Measurements from ENCODE around the gene LRRC61. TPM values are rescaled to one million over a fixed set of nuclear protein-coding genes. Genes with fewer than 3 reads are reported as not detected.
A peak's percentile ranks its signal among the peaks of the same experiment; 100 is the strongest.

LRRC61 gene
- total and polyA plus RNA-seq, 2 experiments from 2014 or later, result 34.7 to 75.2 TPM

DNA sequence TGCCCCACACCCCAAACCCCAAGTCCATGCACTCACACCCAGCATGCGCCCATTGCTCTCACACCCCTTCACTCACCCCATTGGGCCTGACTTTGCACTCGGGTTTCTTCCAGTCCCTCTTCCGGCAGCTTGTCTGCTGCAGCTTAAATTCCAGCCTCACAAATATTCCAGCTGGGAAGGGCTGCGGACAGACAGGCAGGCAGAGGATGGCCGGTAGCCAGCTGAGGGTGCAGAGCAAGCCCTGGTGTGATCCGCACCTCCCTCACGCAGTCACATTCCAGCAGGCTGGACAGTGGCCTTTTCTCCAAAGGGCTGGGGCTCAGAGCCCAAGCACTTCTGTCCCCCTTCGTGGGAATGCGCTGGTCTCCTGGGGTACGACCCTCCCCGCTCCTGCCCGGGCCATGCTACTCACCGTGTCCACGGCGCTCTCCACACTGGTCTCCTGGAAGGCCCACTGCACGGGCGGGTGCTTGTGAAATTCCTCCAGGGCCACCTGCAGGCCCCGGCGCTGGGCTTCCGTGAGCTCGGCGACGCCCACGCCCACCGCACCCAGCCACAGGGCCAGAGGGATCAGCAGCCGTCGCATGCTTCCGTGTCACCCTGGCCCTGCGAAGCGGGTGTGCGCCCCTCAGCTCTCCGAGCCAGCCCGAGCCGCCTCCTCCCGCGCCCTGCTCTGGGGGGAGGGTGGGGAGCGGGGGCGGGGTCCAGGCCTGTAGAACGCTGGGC lies 17.0 kb downstream of the LRRC61 start:
- H2AFZ ChIP-seq, result no peak overlapping the region
- no peak for TF ChIP-seq STAT1 (IDR thresholded peaks at IDR 0.05; ENCODE audit: unreplicated experiment)
- TF ChIP-seq NANOG (IDR thresholded peaks at IDR 0.05; ENCODE audit: borderline replicate concordance), result no peak
- TF ChIP-seq ZNF331 (CRISPR knock-in tag; IDR thresholded peaks at IDR 0.05; ENCODE audit: low read depth), result no peak
- peak; percentile 49; the same call in 1 of the 2 replicates for TF ChIP-seq POLR2AphosphoS5 (IDR thresholded peaks at IDR 0.05; ENCODE audit: low read depth)
- H3K4me1 Mint-ChIP-seq, result peaks cover 64% of the 10 kb centered on the region

GRCh38 chr7:150340875-150341262 lies 17.7 kb downstream of the LRRC61 start:
- Histone ChIP-seq H3K79me2 (replicated peaks; ENCODE audit: insufficient read depth) (peaks cover 28% of the 10 kb centered on the region), H3K36me3 (ENCODE audit: insufficient read depth) (peaks cover 4% of the 10 kb centered on the region; the same call in 1 of the 2 replicates), H3K4me2 (peak overlapping the region; percentile 94), H3K4me1 (ENCODE audit: insufficient read depth) (peaks cover 38% of the 10 kb centered on the region), H4K20me1 (replicated peaks; ENCODE audit: insufficient read depth) (no peaks in the 10 kb centered on the region; the same call in 1 of the 2 replicates), H3K9me2 (ENCODE audit: insufficient read depth) (no peaks in the 10 kb centered on the region), H3K4me3 (peak overlapping the region; percentile 93), H3K27me3 (ENCODE audit: insufficient read depth) (peaks cover 28% of the 10 kb centered on the region), H3F3A (replicated peaks; ENCODE audit: low read depth) (peaks cover 19% of the 10 kb centered on the region), H3K27ac (ENCODE audit: low read depth) (no peak overlapping the region), H2AFZ (peak overlapping the region; percentile 90)
- Mint-ChIP-seq H3K36me3 (ENCODE audit: low read depth) (peaks cover 48% of the 10 kb centered on the region), H3K4me1 (peaks cover 57% of the 10 kb centered on the region), H3K27ac (no peak overlapping the region), H3K27me3 (ENCODE audit: insufficient read depth, low read depth, poor library complexity) (peaks cover 37% of the 10 kb centered on the region), H3K9me3 (peaks cover 25% of the 10 kb centered on the region), H3K4me3 (peak overlapping the region; percentile 93)
- peak; percentile 12 for ATAC-seq
- DNase-seq (ENCODE audit: low spot score), result no peak
- no peak for TF ChIP-seq JUNB (IDR thresholded peaks at IDR 0.05; ENCODE audit: unreplicated experiment)
- no peak for TF ChIP-seq ZNF331 (CRISPR knock-in tag; IDR thresholded peaks at IDR 0.05; ENCODE audit: low read depth)
- TF ChIP-seq, protein P1, sequence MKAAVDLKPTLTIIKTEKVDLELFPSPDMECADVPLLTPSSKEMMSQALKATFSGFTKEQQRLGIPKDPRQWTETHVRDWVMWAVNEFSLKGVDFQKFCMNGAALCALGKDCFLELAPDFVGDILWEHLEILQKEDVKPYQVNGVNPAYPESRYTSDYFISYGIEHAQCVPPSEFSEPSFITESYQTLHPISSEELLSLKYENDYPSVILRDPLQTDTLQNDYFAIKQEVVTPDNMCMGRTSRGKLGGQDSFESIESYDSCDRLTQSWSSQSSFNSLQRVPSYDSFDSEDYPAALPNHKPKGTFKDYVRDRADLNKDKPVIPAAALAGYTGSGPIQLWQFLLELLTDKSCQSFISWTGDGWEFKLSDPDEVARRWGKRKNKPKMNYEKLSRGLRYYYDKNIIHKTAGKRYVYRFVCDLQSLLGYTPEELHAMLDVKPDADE (IDR thresholded peaks at IDR 0.05), result no peak
- no peak for TF ChIP-seq EZH2phosphoT487 (IDR thresholded peaks at IDR 0.05; ENCODE audit: unreplicated experiment)
- TF ChIP-seq, protein P2, sequence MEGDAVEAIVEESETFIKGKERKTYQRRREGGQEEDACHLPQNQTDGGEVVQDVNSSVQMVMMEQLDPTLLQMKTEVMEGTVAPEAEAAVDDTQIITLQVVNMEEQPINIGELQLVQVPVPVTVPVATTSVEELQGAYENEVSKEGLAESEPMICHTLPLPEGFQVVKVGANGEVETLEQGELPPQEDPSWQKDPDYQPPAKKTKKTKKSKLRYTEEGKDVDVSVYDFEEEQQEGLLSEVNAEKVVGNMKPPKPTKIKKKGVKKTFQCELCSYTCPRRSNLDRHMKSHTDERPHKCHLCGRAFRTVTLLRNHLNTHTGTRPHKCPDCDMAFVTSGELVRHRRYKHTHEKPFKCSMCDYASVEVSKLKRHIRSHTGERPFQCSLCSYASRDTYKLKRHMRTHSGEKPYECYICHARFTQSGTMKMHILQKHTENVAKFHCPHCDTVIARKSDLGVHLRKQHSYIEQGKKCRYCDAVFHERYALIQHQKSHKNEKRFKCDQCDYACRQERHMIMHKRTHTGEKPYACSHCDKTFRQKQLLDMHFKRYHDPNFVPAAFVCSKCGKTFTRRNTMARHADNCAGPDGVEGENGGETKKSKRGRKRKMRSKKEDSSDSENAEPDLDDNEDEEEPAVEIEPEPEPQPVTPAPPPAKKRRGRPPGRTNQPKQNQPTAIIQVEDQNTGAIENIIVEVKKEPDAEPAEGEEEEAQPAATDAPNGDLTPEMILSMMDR (conservative IDR thresholded peaks at IDR 0.05; ENCODE audit: low read depth in 2 of 2), result no peak
- no peak for TF ChIP-seq NANOG (IDR thresholded peaks at IDR 0.05; ENCODE audit: borderline replicate concordance)
- no peak for TF ChIP-seq CREB1 (CRISPR knock-in tag; IDR thresholded peaks at IDR 0.05; ENCODE audit: low read depth)
- TF ChIP-seq, protein P3, sequence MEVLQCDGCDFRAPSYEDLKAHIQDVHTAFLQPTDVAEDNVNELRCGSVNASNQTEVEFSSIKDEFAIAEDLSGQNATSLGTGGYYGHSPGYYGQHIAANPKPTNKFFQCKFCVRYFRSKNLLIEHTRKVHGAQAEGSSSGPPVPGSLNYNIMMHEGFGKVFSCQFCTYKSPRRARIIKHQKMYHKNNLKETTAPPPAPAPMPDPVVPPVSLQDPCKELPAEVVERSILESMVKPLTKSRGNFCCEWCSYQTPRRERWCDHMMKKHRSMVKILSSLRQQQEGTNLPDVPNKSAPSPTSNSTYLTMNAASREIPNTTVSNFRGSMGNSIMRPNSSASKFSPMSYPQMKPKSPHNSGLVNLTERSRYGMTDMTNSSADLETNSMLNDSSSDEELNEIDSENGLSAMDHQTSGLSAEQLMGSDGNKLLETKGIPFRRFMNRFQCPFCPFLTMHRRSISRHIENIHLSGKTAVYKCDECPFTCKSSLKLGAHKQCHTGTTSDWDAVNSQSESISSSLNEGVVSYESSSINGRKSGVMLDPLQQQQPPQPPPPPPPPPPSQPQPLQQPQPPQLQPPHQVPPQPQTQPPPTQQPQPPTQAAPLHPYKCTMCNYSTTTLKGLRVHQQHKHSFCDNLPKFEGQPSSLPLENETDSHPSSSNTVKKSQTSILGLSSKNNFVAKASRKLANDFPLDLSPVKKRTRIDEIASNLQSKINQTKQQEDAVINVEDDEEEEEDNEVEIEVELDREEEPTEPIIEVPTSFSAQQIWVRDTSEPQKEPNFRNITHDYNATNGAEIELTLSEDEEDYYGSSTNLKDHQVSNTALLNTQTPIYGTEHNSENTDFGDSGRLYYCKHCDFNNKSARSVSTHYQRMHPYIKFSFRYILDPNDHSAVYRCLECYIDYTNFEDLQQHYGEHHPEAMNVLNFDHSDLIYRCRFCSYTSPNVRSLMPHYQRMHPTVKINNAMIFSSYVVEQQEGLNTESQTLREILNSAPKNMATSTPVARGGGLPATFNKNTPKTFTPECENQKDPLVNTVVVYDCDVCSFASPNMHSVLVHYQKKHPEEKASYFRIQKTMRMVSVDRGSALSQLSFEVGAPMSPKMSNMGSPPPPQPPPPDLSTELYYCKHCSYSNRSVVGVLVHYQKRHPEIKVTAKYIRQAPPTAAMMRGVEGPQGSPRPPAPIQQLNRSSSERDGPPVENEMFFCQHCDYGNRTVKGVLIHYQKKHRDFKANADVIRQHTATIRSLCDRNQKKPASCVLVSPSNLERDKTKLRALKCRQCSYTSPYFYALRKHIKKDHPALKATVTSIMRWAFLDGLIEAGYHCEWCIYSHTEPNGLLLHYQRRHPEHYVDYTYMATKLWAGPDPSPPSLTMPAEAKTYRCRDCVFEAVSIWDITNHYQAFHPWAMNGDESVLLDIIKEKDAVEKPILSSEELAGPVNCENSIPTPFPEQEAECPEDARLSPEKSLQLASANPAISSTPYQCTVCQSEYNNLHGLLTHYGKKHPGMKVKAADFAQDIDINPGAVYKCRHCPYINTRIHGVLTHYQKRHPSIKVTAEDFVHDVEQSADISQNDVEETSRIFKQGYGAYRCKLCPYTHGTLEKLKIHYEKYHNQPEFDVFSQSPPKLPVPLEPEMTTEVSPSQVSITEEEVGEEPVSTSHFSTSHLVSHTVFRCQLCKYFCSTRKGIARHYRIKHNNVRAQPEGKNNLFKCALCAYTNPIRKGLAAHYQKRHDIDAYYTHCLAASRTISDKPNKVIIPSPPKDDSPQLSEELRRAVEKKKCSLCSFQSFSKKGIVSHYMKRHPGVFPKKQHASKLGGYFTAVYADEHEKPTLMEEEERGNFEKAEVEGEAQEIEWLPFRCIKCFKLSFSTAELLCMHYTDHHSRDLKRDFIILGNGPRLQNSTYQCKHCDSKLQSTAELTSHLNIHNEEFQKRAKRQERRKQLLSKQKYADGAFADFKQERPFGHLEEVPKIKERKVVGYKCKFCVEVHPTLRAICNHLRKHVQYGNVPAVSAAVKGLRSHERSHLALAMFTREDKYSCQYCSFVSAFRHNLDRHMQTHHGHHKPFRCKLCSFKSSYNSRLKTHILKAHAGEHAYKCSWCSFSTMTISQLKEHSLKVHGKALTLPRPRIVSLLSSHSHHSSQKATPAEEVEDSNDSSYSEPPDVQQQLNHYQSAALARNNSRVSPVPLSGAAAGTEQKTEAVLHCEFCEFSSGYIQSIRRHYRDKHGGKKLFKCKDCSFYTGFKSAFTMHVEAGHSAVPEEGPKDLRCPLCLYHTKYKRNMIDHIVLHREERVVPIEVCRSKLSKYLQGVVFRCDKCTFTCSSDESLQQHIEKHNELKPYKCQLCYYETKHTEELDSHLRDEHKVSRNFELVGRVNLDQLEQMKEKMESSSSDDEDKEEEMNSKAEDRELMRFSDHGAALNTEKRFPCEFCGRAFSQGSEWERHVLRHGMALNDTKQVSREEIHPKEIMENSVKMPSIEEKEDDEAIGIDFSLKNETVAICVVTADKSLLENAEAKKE (CRISPR knock-in tag; IDR thresholded peaks at IDR 0.05), result no peak

More for the DNA sequence above, 17.0 kb downstream of the LRRC61 start:
- Histone ChIP-seq H3K9me2 (ENCODE audit: insufficient read depth) (no peaks in the 10 kb centered on the region), H3K4me3 (peak overlapping the region; percentile 93), H3K4me1 (ENCODE audit: insufficient read depth) (peaks cover 44% of the 10 kb centered on the region), H3K4me2 (peak overlapping the region; percentile 94), H3K36me3 (ENCODE audit: insufficient read depth) (peaks cover 4% of the 10 kb centered on the region; the same call in 1 of the 2 replicates), H3F3A (replicated peaks; ENCODE audit: low read depth) (peaks cover 22% of the 10 kb centered on the region), H3K27ac (ENCODE audit: low read depth) (peak overlapping the region; percentile 3; the same call in 1 of the 2 replicates), H3K27me3 (ENCODE audit: insufficient read depth) (peaks cover 28% of the 10 kb centered on the region), H3K79me2 (replicated peaks; ENCODE audit: insufficient read depth) (peaks cover 28% of the 10 kb centered on the region), H4K20me1 (replicated peaks; ENCODE audit: insufficient read depth) (no peaks in the 10 kb centered on the region; the same call in 1 of the 2 replicates)
- ATAC-seq (peak; percentile 49), DNase-seq (ENCODE audit: low spot score) (peak; percentile 71)
- H3K9me3 Mint-ChIP-seq, result peaks cover 25% of the 10 kb centered on the region
- H3K4me3 Mint-ChIP-seq, result peak overlapping the region; percentile 93
- peaks cover 54% of the 10 kb centered on the region for H3K36me3 Mint-ChIP-seq (ENCODE audit: low read depth)
- H3K27ac Mint-ChIP-seq, result no peak overlapping the region; the same call in 1 of the 2 replicates
- H3K27me3 Mint-ChIP-seq (ENCODE audit: insufficient read depth, low read depth, poor library complexity), result peaks cover 37% of the 10 kb centered on the region
